ENCODE results near the gene POLDIP3.

Gene POLDIP3

GRCh38 chr22:42614312-42615091 lies at the start of gene POLDIP3:
Gene POLDIP3 (minus strand): TSS chr22:42614883. CDS start chr22:42614857, 26 bp downstream.
- peak; percentile 96 for DNase-seq

GRCh38 chr22:42661985-42662831 lies 47.5 kb upstream of the POLDIP3 start:
- peak; percentile 70 for DNase-seq

GRCh38 chr22:42656578-42656977 lies 41.9 kb upstream of the POLDIP3 start:
- DNase-seq: no peak

- DNase-seq: no peak
These were observed 41.0 kb upstream of the POLDIP3 start for GRCh38 chr22:42655693-42656092.

- DNase-seq: no peak
These were observed 39.9 kb upstream of the POLDIP3 start for GRCh38 chr22:42654436-42655073.

GRCh38 chr22:42653999-42654398 lies 39.3 kb upstream of the POLDIP3 start:
- no peak for DNase-seq

- no peak for DNase-seq
These were observed 36.5 kb upstream of the POLDIP3 start for GRCh38 chr22:42651134-42651533.

- DNase-seq: peak; percentile 59
These were observed 34.8 kb upstream of the POLDIP3 start, which contains the start of gene CYB5R3 for GRCh38 chr22:42649246-42650099. Gene CYB5R3 (minus strand): TSS chr22:42649392. CDS start chr22:42649315, 77 bp downstream.

- no peak for DNase-seq
These were observed 33.9 kb upstream of the POLDIP3 start for GRCh38 chr22:42648368-42649245.

GRCh38 chr22:42648017-42648367 lies 33.3 kb upstream of the POLDIP3 start:
- no peak for DNase-seq

GRCh38 chr22:42646569-42647525 lies 32.2 kb upstream of the POLDIP3 start:
- DNase-seq: no peak

- no peak for DNase-seq
These were observed 31.4 kb upstream of the POLDIP3 start for GRCh38 chr22:42645938-42646568.

- DNase-seq: no peak
These were observed 30.8 kb upstream of the POLDIP3 start for GRCh38 chr22:42645341-42645937.

GRCh38 chr22:42644422-42645340 lies 30.0 kb upstream of the POLDIP3 start:
- no peak for DNase-seq

GRCh38 chr22:42643634-42644421 lies 29.1 kb upstream of the POLDIP3 start:
- DNase-seq: no peak

GRCh38 chr22:42642806-42643633 lies 28.3 kb upstream of the POLDIP3 start:
- no peak for DNase-seq

All from T1000 (cell line).